NT2/D1 (cell line): ENCODE results near the gene SYF2.
"Not testable (repeated sequence)": the region's sequence is repeated elsewhere in the genome, so short reads cannot be mapped to it uniquely, and the experiment has no call there.

Experiments used
- SUZ12 ChIP-seq: IDR thresholded peaks from 2 replicates; pipeline ENCODE4 v1.6.1; 2011; ENCODE audit not compliant: insufficient read length, insufficient read depth; ENCODE audit errors: extremely low read depth
- YY1 ChIP-seq: IDR thresholded peaks from 2 replicates; pipeline ENCODE4 v1.6.1; 2011; ENCODE audit not compliant: insufficient read length, insufficient read depth
- ZNF274 ChIP-seq: IDR thresholded peaks from 2 replicates; pipeline ENCODE4 v1.6.1; 2011; ENCODE audit warnings: mild to moderate bottlenecking, low read depth, low read length

- not testable (repeated sequence) for TF ChIP-seq YY1, SUZ12, ZNF274
These were observed 46.1 kb upstream of the SYF2 start for GRCh38 chr1:25278358-25278757.
